Cardiac septum (tissue), 1 donor: ENCODE data around the gene BMERB1. TPM values are rescaled to one million over a fixed set of nuclear protein-coding genes. Genes with fewer than 3 reads are reported as not detected.
"Not testable (repeated sequence)": the region's sequence is repeated elsewhere in the genome, so short reads cannot be mapped to it uniquely, and the experiment has no call there.

Experiments used
- DNase-seq: peaks from one replicate; pipeline ENCODE4 v3.0.0-alpha.2; 2020; ENCODE audit warnings: low spot score
- intact Hi-C: fragments of 100-400 bp; cut with DNase I; formaldehyde crosslinking; loops from one replicate; pipeline ENCODE4 v1.14.0; 2022
- total RNA-seq: library from RNA; stranded (reverse); fragmentation: NEBNext Ultra II Directional; extraction: Animal tissue kit (Norgen Biotek cat#: 25700); gene quantifications from one replicate; pipeline ENCODE4 v1.2.1, GENCODE V29; 2021
- donor health status: DM: no; HTN: no; CAD: no.

The BMERB1 gene
- total RNA-seq, 1 donor from 2014 or later, result 70.3 TPM

DNA sequence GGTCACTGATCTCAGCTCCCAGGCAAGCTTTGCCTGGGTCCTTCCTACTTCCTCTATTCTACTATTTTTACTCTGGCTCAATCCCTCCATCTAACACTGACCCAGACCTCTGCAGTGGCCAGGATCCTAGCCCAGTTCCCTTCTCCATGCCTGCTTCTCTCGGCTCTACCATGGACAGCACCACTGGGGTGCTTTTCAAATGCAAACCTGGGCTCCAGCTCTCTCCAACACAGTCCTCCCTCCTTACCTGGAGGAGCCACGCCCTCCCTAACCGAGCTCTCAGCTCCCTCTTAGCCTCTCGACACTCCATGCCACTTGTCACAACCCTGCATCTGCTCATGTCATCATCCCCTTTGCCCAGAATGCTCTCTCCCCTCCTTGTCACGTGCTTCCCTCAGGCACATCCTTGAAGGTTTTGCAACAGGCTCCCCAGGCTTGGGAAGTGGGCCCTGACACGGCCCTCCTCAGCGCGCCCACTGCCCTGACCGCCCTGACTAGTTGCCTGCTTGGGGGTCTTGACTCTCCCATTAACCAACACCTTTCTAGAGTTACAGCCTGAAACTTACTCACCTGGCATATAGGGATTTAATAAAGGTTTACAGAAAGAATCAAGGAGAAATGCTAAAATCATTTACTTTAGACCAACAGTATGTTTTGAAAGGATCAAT, 167.0 kb downstream of the BMERB1 start:
- intact Hi-C loops, result no loop called here

DNA sequence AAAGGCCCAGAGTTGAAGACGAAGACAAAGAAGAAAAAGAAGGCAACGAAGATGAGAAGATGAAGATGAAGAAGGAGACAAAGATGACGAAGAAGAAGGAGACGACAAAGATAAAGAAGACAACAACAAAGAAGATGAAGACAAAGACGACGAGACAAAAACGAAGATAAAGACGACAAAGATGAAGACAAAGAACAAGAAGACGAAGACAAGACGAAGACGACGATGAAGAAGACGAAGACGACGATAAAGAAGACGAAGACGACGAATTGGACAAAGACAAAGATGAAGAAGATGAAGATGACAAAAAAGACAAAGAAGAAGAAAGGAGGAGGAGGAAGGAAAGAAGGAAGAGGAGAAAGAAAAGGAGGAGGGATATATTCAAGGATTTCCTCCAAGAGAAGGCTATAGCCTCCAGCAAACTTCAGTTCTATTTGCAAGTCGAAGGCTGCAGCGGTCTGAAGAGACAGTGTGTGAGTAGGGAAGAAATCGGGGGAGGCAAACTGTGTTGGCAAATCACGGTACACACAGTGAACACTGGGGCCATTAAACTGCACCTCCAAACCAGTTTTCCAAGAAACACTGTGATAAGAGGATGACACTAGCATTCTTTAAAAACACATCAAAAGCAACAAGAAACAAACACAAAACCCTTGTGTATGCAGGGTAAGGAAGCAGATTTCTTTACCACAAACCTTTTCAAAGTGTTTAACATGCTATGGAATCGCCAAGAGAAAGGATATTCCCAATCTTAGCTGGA, 168.1 kb downstream of the BMERB1 start:
- intact Hi-C loops, result no loop called here

More for the DNA sequence above, 167.0 kb downstream of the BMERB1 start:
- DNase-seq, result no peak

DNA sequence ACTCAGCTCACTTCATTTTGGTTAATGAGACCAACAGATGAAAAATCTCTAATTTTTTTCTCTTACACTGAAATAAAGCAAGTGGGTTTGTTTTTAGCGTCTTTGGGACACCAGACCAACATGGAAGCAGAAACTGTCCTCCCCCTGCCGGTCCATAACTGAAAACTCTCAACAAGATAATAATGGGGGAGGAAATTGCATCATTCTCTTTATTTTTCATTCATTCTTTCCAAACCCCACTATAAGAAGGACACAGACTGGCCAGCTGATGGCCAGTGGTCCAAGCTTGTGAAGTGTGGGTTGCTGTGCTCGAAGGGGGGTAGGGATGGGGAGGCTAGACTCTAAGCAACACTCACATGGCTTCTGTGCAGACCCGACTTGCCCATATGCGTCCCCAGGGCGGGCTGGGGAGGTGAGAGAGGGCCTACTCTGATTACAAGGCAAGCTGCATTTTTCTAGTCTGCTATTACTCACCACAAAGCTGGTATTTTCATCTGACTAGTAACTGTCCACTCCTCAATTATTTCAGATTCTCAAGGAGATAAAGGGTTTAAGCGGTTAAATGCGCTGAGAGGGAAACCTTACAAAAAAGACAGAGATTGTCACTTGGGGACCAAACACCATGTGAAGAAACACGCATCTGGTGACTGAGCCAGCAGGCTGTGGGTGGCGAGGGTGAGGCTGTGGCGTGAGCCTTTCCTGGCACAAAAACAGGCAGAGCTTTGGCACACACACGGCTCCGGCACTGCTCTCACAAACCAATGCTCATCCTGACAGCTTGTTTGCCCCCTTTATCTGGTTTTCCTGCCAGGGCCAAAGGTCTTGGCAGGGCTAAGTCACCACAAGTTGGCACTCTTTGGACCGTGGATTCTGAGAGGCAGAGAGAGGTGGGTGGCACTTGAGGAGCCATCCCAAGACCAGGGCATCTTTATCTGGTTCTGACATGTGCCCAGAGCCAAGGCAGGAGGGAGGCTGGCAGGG, 170.4 kb downstream of the BMERB1 start:
- DNase-seq, result no peak
- intact Hi-C loops, result no loop called here

More for the DNA sequence above, 168.1 kb downstream of the BMERB1 start:
- no peak for DNase-seq

GRCh38 chr16:15605839-15606517, 171.6 kb downstream of the BMERB1 start:
- intact Hi-C loops, result no loop called here
- no peak for DNase-seq

DNA sequence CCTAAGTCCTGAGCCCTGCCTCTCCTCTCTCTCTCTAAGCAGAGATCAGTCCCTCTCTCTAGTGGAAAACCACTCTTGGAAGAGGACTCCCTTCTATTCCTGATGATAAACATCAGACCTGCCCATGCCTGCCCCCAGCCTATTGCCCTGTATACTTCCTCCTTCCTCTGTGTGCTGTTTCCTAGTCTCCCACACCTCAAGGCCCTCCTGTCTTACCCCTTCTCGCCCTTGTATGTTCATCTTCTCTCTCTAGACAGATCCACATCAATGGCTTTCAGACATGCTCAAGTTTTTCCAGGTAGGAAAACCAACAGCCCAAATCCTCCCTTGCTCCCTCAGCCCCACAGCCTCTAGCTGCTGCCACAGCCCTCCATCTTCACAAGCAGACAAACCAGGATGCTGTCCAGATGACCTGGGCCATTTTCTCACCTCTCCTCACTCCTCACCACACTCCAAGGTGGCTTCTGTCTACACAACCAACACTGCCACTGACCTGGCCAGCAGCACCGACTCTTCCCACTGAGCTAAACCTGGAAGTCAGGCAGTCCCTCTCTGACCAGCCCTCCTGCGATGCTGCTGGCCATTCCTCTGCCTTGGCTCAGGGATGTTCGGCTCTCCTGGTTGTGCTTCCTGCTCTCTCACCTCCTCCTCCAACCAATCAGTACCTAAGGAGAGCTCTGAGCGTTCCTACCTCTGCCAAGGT, 172.3 kb downstream of the BMERB1 start:
- no peak for DNase-seq
- intact Hi-C loops, result no loop called here

DNA sequence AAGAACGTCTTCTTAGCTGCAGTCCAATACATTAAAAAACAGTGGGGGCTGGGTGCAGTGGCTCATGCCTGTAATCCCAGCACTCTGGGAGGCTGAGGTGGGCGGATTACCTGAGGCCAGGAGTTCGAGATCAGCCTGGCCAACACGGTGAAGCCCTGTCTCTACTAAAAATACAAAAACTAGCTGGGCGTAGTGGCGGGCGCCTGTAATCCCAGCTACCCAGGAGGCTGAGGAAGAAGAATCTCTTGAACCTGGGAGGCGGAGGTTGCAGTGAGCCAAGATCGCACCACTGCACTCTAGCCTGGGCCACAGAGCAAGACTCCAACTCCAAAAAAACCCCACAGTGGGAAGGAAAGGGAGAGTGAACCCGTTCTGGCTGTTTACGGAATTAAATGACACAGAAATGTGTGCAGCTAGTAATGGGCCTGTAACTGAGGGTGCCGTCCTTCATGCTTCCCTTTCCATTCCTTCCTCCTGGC, 172.9 kb downstream of the BMERB1 start:
- DNase-seq, intact Hi-C loops: not testable (repeated sequence)

- intact Hi-C loops, result no loop called here
- no peak for DNase-seq
Observed at GRCh38 chr16:15607700-15608396, 173.5 kb downstream of the BMERB1 start.

- intact Hi-C loops, result no loop called here
Observed at GRCh38 chr16:15608398-15609285, 174.3 kb downstream of the BMERB1 start.

GRCh38 chr16:15609286-15609649, 174.9 kb downstream of the BMERB1 start:
- intact Hi-C loops, result no loop called here
- no peak for DNase-seq

More at GRCh38 chr16:15608398-15609285, 174.3 kb downstream of the BMERB1 start:
- DNase-seq, result no peak

DNA sequence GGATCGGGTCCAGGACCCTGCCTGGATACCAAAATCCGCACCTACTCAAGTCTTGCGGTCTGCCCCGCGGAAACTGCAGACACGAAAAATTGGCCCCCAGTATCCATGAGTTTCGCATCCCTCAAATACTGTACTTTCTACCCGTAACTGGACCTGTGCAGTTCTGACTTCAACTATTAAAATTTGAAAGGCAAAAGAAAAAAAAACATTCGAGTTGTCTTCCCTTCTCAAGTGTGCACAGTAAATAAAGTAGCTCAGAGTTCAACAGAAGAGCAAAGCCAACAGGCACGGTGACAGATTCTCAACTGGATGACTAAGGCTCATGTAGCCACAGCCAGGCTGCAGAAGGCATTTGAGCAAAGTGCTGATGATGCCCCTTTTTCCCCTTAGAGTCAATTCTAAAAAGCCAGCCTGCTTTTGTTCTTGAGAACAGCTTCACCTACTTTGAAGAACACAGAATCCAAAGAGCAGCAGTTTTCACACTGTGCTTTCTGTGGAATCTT, 176.0 kb downstream of the BMERB1 start:
- intact Hi-C loops, result no loop called here
- DNase-seq, result no peak

- no peak for DNase-seq
- intact Hi-C loops, result no loop called here
Observed at GRCh38 chr16:15611610-15612009, 177.2 kb downstream of the BMERB1 start.

- intact Hi-C loops, result no loop called here
- DNase-seq, result no peak
Observed at GRCh38 chr16:15613676-15614075, 179.3 kb downstream of the BMERB1 start.

DNA sequence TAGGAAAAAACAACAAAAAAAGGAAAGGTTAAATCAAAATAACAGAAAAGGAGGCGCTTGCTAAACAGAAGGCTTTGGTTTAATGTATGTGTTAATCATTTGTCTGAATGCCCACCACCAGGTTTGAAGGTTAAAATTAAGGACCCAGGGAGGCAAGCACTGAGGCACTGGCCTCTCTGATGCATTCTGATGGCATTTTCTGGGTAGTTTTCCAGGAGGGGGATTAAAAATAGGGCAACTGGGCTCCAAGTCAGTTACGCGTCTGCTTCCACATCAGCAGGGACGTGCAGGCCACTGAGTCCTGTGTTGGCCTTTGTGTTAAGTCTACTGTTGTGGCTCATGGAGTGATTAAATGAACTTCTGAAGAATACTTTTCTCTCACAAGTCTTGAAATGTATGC, 181.6 kb downstream of the BMERB1 start:
- intact Hi-C loops, result no loop called here
- DNase-seq, result no peak

DNA sequence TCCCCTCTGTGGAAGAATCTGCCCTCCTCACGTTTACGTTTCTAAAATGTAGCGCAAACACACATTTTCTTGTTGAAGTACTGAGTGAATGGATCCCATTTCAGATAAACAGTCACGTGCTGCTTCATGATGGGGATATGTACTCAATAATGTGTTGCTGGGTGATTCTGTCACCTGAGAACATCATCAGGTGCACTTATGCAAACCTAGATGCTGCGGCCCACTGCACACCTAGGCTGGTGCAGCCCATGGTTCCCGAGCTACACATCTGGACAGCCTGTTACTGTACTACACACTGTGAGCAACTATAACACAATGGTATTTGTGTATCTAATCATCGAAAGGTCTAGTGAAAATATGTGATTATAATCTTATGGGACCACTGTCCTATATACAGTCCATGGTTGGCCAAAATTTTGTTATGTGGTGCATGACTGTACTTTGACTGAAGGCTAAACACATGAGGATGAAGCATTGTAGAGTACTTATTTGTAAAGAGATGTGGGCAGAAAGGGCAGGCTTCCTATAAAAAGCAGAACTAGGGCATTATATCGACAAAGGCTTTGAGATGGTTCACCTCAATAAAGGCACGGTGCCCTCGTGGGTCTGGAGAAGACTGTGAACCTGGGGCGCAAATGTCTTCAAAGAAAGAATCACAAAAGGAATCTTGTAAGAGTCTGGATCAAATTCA, 182.2 kb downstream of the BMERB1 start:
- intact Hi-C loops, result no loop called here
- DNase-seq, result no peak

DNA sequence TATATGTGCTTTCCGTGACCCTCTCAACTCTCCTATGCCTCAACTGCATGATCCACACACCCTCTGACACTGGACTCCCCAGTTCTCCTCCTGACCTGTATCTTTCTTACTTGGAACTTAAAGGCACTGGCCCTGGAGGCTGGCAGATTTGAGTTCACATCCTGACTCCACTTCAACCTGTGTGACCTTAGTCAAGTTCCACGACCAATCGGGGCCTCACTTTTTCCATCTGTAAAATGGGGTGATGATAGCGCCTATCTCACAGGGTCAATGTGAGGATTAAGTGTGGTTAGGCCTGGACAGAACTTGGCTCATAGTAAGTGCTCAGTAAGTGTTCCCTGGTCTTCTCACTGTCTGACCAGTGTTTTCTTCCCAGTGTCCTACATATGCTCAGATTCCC, 183.5 kb downstream of the BMERB1 start:
- DNase-seq, result no peak
- intact Hi-C loops, result no loop called here

- no peak for DNase-seq
- intact Hi-C loops, result no loop called here
Observed at GRCh38 chr16:15618392-15618791, 184.0 kb downstream of the BMERB1 start.
